H9 (cell line): Measurements from ENCODE around the gene MED13L. TPM values are rescaled to one million over a fixed set of nuclear protein-coding genes. Genes with fewer than 3 reads are reported as not detected.

Experiments
- DNase-seq: peaks from one replicate; pipeline ENCODE4 v3.0.0-alpha.2; 2017
- H2AFZ ChIP-seq: one replicate; pipeline ENCODE4 v1.6.1; 2013; ENCODE audit warnings: mild to moderate bottlenecking, low read length, control low read depth, moderate library complexity
- H2AK5ac ChIP-seq: 2 replicates; pipeline ENCODE4 v1.6.1; 2013; ENCODE audit warnings: low read length, control low read depth, mixed read lengths; ENCODE audit not compliant: insufficient read length
- H2BK120ac ChIP-seq: one replicate; pipeline ENCODE4 v1.6.1; 2013; ENCODE audit warnings: low read depth, mild to moderate bottlenecking, low read length, control low read depth, inconsistent platforms; ENCODE audit not compliant: poor library complexity, severe bottlenecking
- H2BK12ac ChIP-seq: 2 replicates; pipeline ENCODE4 v1.6.1; 2013; ENCODE audit warnings: low read length, control low read depth, mixed read lengths, low read depth; ENCODE audit not compliant: insufficient read length
- H2BK15ac ChIP-seq: 2 replicates; pipeline ENCODE4 v1.6.1; 2013; ENCODE audit warnings: low read depth, low read length, control low read depth
- H2BK20ac ChIP-seq: one replicate; pipeline ENCODE4 v1.6.1; 2013; ENCODE audit warnings: low read depth, mild to moderate bottlenecking, low read length, control low read depth, inconsistent platforms; ENCODE audit not compliant: poor library complexity, severe bottlenecking
- H2BK5ac ChIP-seq: 2 replicates; pipeline ENCODE4 v1.6.1; 2013; ENCODE audit warnings: low read length, control low read depth, mixed read lengths; ENCODE audit not compliant: insufficient read length
- H3K14ac ChIP-seq: 2 replicates; pipeline ENCODE4 v1.6.1; 2013; ENCODE audit warnings: low read length, control low read depth; ENCODE audit not compliant: insufficient read depth
- H3K18ac ChIP-seq: 2 replicates; pipeline ENCODE4 v1.6.1; 2013; ENCODE audit warnings: low read depth, mild to moderate bottlenecking, mixed read lengths, low read length, control low read depth; ENCODE audit not compliant: insufficient read length
- H3K23ac ChIP-seq: 2 replicates; pipeline ENCODE4 v1.6.1; 2013; ENCODE audit warnings: low read length, control low read depth, mixed read lengths, low read depth; ENCODE audit not compliant: insufficient read length
- H3K23me2 ChIP-seq: 2 replicates; pipeline ENCODE4 v1.6.1; 2013; ENCODE audit warnings: low read depth, mild to moderate bottlenecking, mixed read lengths, low read length, control low read depth; ENCODE audit not compliant: insufficient read length, poor library complexity, severe bottlenecking
- H3K27ac ChIP-seq: 2 replicates; pipeline ENCODE4 v1.5.1; 2013; ENCODE audit warnings: low read length, control low read depth, mixed read lengths, low read depth; ENCODE audit not compliant: insufficient read length
- H3K27me3 ChIP-seq: 2 replicates; pipeline ENCODE4 v1.6.1; 2013; ENCODE audit warnings: low read length, control low read depth, inconsistent platforms; ENCODE audit not compliant: insufficient read depth
- H3K4ac ChIP-seq: 2 replicates; pipeline ENCODE4 v1.6.1; 2013; ENCODE audit warnings: low read depth, mild to moderate bottlenecking, control low read depth, inconsistent platforms, low read length, moderate library complexity
- H3K4me1 ChIP-seq: 2 replicates; pipeline ENCODE4 v1.6.1; 2013; ENCODE audit warnings: low read length, control low read depth, inconsistent platforms; ENCODE audit not compliant: insufficient read depth
- H3K4me2 ChIP-seq: 2 replicates; pipeline ENCODE4 v1.6.1; 2013; ENCODE audit warnings: low read length, control low read depth, mixed read lengths; ENCODE audit not compliant: insufficient read length, insufficient read depth
- H3K56ac ChIP-seq: 2 replicates; pipeline ENCODE4 v1.6.1; 2013; ENCODE audit warnings: low read depth, mild to moderate bottlenecking, mixed read lengths, low read length, control low read depth; ENCODE audit not compliant: insufficient read length
- H3K79me1 ChIP-seq: 2 replicates; pipeline ENCODE4 v1.6.1; 2013; ENCODE audit warnings: low read depth, mild to moderate bottlenecking, moderate library complexity, low read length, control low read depth, inconsistent platforms; ENCODE audit not compliant: insufficient read depth, poor library complexity, severe bottlenecking
- H3K79me2 ChIP-seq: 2 replicates; pipeline ENCODE4 v1.6.1; 2013; ENCODE audit warnings: low read length, control low read depth, inconsistent platforms; ENCODE audit not compliant: insufficient read depth
- H3K9ac ChIP-seq: 2 replicates; pipeline ENCODE4 v1.6.1; 2013; ENCODE audit warnings: low read length, control low read depth, mixed read lengths; ENCODE audit not compliant: insufficient read length; ENCODE audit errors: extremely low read depth
- H3K9me3 ChIP-seq: one replicate; pipeline ENCODE4 v1.6.1; 2013; ENCODE audit warnings: low read depth, low read length, inconsistent platforms; ENCODE audit not compliant: control insufficient read depth
- H3T11ph ChIP-seq: one replicate; pipeline ENCODE4 v1.6.1; 2013; ENCODE audit warnings: mild to moderate bottlenecking, low read length, control low read depth, inconsistent platforms
- H4K20me1 ChIP-seq: one replicate; pipeline ENCODE4 v1.6.1; 2013; ENCODE audit not compliant: control insufficient read depth, insufficient read length, insufficient read depth
- H4K5ac ChIP-seq: 2 replicates; pipeline ENCODE4 v1.6.1; 2013; ENCODE audit warnings: low read depth, mild to moderate bottlenecking, mixed read lengths, low read length, control low read depth; ENCODE audit not compliant: insufficient read length
- H4K8ac ChIP-seq: replicated peaks from 2 replicates; pipeline ENCODE4 v1.6.1; 2013; ENCODE audit warnings: low read length, control low read depth, mixed read lengths, low read depth; ENCODE audit not compliant: insufficient read length
- H4K91ac ChIP-seq: 2 replicates; pipeline ENCODE4 v1.6.1; 2013; ENCODE audit warnings: low read depth, mild to moderate bottlenecking, moderate library complexity, mixed read lengths, low read length, control low read depth; ENCODE audit not compliant: insufficient read length
- H3K27ac Mint-ChIP-seq, 3 experiments: 2 replicates in 2 of 3; 3 replicates in 1 of 3; pipeline ENCODE4 v1.8.0; 2020 to 2021; ENCODE audit warnings: mixed read lengths in 3 of 3, mild to moderate bottlenecking in 1 of 3, moderate library complexity in 1 of 3
- H3K27me3 Mint-ChIP-seq: 2 replicates; pipeline ENCODE4 v1.8.0; 2021; ENCODE audit warnings: low read depth, mild to moderate bottlenecking, moderate library complexity, mixed read lengths
- H3K36me3 Mint-ChIP-seq, 3 experiments: 2 replicates in 2 of 3; 3 replicates in 1 of 3; pipeline ENCODE4 v1.8.0; 2020 to 2021; ENCODE audit warnings: low read depth in 3 of 3, mixed read lengths in 3 of 3; ENCODE audit not compliant: insufficient read depth in 1 of 3
- H3K4me1 Mint-ChIP-seq, 2 experiments: 2 replicates each; pipeline ENCODE4 v1.8.0; 2020; ENCODE audit warnings: mixed read lengths in 2 of 2
- H3K4me3 Mint-ChIP-seq, 2 experiments: 2 replicates in 1 of 2; 3 replicates in 1 of 2; pipeline ENCODE4 v1.8.0; 2020 to 2021; ENCODE audit warnings: mild to moderate bottlenecking in 2 of 2, mixed read lengths in 2 of 2, moderate library complexity in 1 of 2
- H3K9me3 Mint-ChIP-seq, 2 experiments: 2 replicates in 1 of 2; 3 replicates in 1 of 2; pipeline ENCODE4 v1.8.0; 2020; ENCODE audit warnings: mild to moderate bottlenecking in 2 of 2, mixed read lengths in 2 of 2, moderate library complexity in 1 of 2
- CTCF ChIP-seq: fragments of 200-600 bp; sonication (generic); conservative IDR thresholded peaks from 3 replicates; pipeline ENCODE4 v1.8.0; 2021; ENCODE audit warnings: antibody characterized with exemption, mild to moderate bottlenecking
- WGBS: extraction: QIAGEN DNeasy Blood & Tissue Kit; methylation state at CpG from one replicate; pipeline ENCODE4 v1.1.7; 2013; ENCODE audit warnings: missing lambda C conversion rate, low lambda C conversion rate, mixed read lengths; ENCODE audit not compliant: insufficient read length; ENCODE audit errors: extremely low coverage; 5-methylcytosine and 5-hydroxymethylcytosine counted together
- total RNA-seq: library from RNA; stranded (reverse); gene quantifications from 2 replicates; pipeline ENCODE4 v1.2.1, GENCODE V29; 2021

Gene MED13L
- total RNA-seq, 1 experiment from 2014 or later: 52.4 TPM

- H3K14ac ChIP-seq: no peak overlapping the region
- H3K4me1 ChIP-seq: no peaks in the 10 kb centered on the region; the same call in 1 of the 2 replicates
- no peak overlapping the region for H3K27ac Mint-ChIP-seq
- H4K5ac ChIP-seq: no peak overlapping the region
- no peak overlapping the region for H3K4me2 ChIP-seq
- H3K9me3 Mint-ChIP-seq: no peaks in the 10 kb centered on the region
- no peak overlapping the region for H3K56ac ChIP-seq
- no peak overlapping the region for H3K27ac ChIP-seq
- H2BK15ac ChIP-seq: no peak overlapping the region
- H4K8ac ChIP-seq: no peak overlapping the region
- no peak overlapping the region for H2BK12ac ChIP-seq
- no peaks in the 10 kb centered on the region for H4K20me1 ChIP-seq
- DNase-seq: no peak
- H2BK5ac ChIP-seq: no peak overlapping the region
- no peak overlapping the region for H3K4ac ChIP-seq
- no peaks in the 10 kb centered on the region for H3K27me3 Mint-ChIP-seq
- H3K79me2 ChIP-seq: 0 out of 2 replicates have a peak, but pooled peaks cover 2% of the 10 kb centered on the region
- no peak overlapping the region for H3K23ac ChIP-seq
- no peak overlapping the region for H3K9ac ChIP-seq
- H3K18ac ChIP-seq: no peak overlapping the region
- no peak overlapping the region for H3K4me3 Mint-ChIP-seq
- no peak overlapping the region for H2AK5ac ChIP-seq
- no peak for TF ChIP-seq CTCF
- no peaks in the 10 kb centered on the region for H3K27me3 ChIP-seq
- H3K4me1 Mint-ChIP-seq: peaks cover 30 to 32% of the 10 kb centered on the region in 2 experiments
- no peak overlapping the region for H2AFZ ChIP-seq
- no CpG with 5 or more reads among the region's 4 CpGs for WGBS
- no peak overlapping the region for H4K91ac ChIP-seq
- no peak overlapping the region for H2BK120ac ChIP-seq
- H3K9me3 ChIP-seq: no peaks in the 10 kb centered on the region
- no peak overlapping the region for H3T11ph ChIP-seq
- H3K79me1 ChIP-seq: no peaks in the 10 kb centered on the region
- peaks cover 5 to 43% (median 40%) of the 10 kb centered on the region in 3 experiments; a peak in 6 of 7 replicates for H3K36me3 Mint-ChIP-seq
- H3K23me2 ChIP-seq: no peaks in the 10 kb centered on the region
- no peak overlapping the region for H2BK20ac ChIP-seq
Measured at GRCh38 chr12:115984616-115985015, 292.9 kb downstream of the MED13L start.
